ENCODE results near the gene THOC2.
"Not testable (repeated sequence)": the region's sequence is repeated elsewhere in the genome, so short reads cannot be mapped to it uniquely, and the experiment has no call there.

The THOC2 gene

GRCh38 chrX:123734079-123734478 is 1.2 kb upstream of the THOC2 start:
- not testable (repeated sequence) for DNase-seq

GRCh38 chrX:123731987-123732669 is 724 bp downstream of the THOC2 start:
- DNase-seq = peak; percentile 1

- DNase-seq = no peak
These were observed 1.4 kb downstream of the THOC2 start for GRCh38 chrX:123731258-123731986.

GRCh38 chrX:123728554-123728953 is 4.3 kb downstream of the THOC2 start:
- no peak for DNase-seq

GRCh38 chrX:123728016-123728415 is 4.8 kb downstream of the THOC2 start:
- no peak for DNase-seq

GRCh38 chrX:123722193-123722592 is 10.7 kb downstream of the THOC2 start:
- not testable (repeated sequence) for DNase-seq

GRCh38 chrX:123720486-123720885 is 12.4 kb downstream of the THOC2 start:
- DNase-seq = no peak

- no peak for DNase-seq
These were observed 19.0 kb downstream of the THOC2 start for GRCh38 chrX:123713841-123714240.

- DNase-seq = no peak
These were observed 19.4 kb downstream of the THOC2 start for GRCh38 chrX:123713434-123713833.

GRCh38 chrX:123711201-123711600 is 21.7 kb downstream of the THOC2 start:
- not testable (repeated sequence) for DNase-seq

- DNase-seq = no peak
These were observed 28.1 kb downstream of the THOC2 start for GRCh38 chrX:123704781-123705180.

- no peak for DNase-seq
These were observed 33.8 kb downstream of the THOC2 start for GRCh38 chrX:123698979-123699520.

GRCh38 chrX:123696334-123696733 is 36.5 kb downstream of the THOC2 start:
- DNase-seq = no peak

- no peak for DNase-seq
These were observed 37.6 kb downstream of the THOC2 start for GRCh38 chrX:123695242-123695641.

- no peak for DNase-seq
These were observed 41.1 kb downstream of the THOC2 start for GRCh38 chrX:123691776-123692175.

- no peak for DNase-seq
These were observed 44.3 kb downstream of the THOC2 start for GRCh38 chrX:123688524-123688923.

- no peak for DNase-seq
These were observed 47.6 kb downstream of the THOC2 start for GRCh38 chrX:123685232-123685631.

- DNase-seq = no peak
These were observed 50.7 kb downstream of the THOC2 start for GRCh38 chrX:123682186-123682585.

GRCh38 chrX:123679733-123680460 is 53.0 kb downstream of the THOC2 start:
- not testable (repeated sequence) for DNase-seq

GRCh38 chrX:123675154-123675553 is 57.7 kb downstream of the THOC2 start:
- no peak for DNase-seq

- DNase-seq = no peak
These were observed 59.0 kb downstream of the THOC2 start for GRCh38 chrX:123673813-123674212.

- no peak for DNase-seq
These were observed 67.7 kb downstream of the THOC2 start for GRCh38 chrX:123665197-123665596.

- not testable (repeated sequence) for DNase-seq
These were observed 68.2 kb downstream of the THOC2 start for GRCh38 chrX:123664467-123665167.
